Mucosa of stomach (tissue), 1 donor: ENCODE data around the gene POLR2M.

Source experiments
- H3K27me3 ChIP-seq: one replicate; pipeline ENCODE4 v1.7.0; 2013; ENCODE audit warnings: mild to moderate bottlenecking, low read length; ENCODE audit not compliant: control insufficient read depth, insufficient read depth
- H3K36me3 ChIP-seq: one replicate; pipeline ENCODE4 v1.7.0; 2013; ENCODE audit warnings: low read length; ENCODE audit not compliant: control insufficient read depth, insufficient read depth
- H3K4me1 ChIP-seq: one replicate; pipeline ENCODE4 v1.7.0; 2013; ENCODE audit warnings: mild to moderate bottlenecking, low read length; ENCODE audit not compliant: control insufficient read depth, insufficient read depth
- H3K4me3 ChIP-seq: one replicate; pipeline ENCODE4 v1.7.0; 2013; ENCODE audit warnings: low read length
- H3K9ac ChIP-seq: one replicate; pipeline ENCODE4 v1.7.0; 2013; ENCODE audit warnings: mild to moderate bottlenecking, low read length, moderate library complexity
- H3K9me3 ChIP-seq: one replicate; pipeline ENCODE4 v1.7.0; 2013; ENCODE audit warnings: mild to moderate bottlenecking, low read length, moderate library complexity; ENCODE audit not compliant: control insufficient read depth
- donor health status: Pancreatic carcinoma.

The POLR2M gene

DNA sequence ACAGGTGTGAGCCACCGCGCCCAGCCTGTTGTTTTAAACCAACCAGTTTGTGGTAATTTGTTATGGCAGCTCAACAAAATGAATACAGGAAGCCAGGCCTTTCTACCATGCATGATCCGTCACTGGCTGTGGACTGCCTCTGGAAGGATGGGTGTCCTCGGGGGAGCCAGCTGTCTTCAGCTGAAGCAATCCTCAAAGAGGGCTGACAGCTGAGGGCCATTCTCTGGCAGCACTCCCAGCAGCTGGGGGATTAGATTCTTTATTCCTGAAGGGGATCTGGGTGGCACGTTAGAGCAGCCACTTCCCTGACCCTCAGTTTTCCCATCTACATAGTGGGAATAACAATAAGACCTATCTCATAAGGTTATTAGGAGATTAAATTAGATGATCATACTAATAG, 24.4 kb downstream of the POLR2M start:
- Histone ChIP-seq H3K4me3 (no peak overlapping the region), H3K36me3 (no peaks in the 10 kb centered on the region), H3K9ac (no peak overlapping the region), H3K4me1 (no peaks in the 10 kb centered on the region), H3K9me3 (no peaks in the 10 kb centered on the region), H3K27me3 (no peaks in the 10 kb centered on the region)

DNA sequence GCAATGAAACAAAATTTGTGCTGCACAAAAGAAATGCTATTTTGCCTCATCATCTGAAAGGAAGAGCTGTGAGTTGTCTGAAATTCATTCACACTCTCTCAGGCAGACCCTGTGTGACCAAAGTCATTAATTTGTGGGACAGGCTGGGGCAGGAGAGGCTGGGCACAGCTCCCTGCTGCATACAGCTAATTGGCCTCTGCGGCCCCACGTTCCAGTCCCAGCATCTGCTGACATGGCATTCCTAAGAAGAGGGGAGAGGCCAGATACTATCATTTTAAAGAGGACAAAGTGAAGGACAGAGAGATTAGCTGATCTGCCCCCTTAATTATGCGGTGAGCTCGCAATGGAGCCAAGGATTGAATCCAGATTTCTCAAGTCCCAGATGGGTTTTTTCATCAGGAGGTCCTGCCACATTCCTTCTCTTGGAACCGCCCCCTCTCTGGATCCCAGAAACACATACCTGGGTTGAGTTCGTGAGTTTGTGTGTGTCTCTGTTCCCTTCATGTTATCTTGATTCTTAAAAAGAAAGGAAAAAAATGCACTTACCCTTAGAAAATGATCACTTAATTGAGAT, 25.1 kb downstream of the POLR2M start:
- Histone ChIP-seq H3K27me3 (no peaks in the 10 kb centered on the region), H3K4me3 (no peak overlapping the region), H3K36me3 (no peaks in the 10 kb centered on the region), H3K4me1 (no peaks in the 10 kb centered on the region), H3K9ac (no peak overlapping the region), H3K9me3 (no peaks in the 10 kb centered on the region)

DNA sequence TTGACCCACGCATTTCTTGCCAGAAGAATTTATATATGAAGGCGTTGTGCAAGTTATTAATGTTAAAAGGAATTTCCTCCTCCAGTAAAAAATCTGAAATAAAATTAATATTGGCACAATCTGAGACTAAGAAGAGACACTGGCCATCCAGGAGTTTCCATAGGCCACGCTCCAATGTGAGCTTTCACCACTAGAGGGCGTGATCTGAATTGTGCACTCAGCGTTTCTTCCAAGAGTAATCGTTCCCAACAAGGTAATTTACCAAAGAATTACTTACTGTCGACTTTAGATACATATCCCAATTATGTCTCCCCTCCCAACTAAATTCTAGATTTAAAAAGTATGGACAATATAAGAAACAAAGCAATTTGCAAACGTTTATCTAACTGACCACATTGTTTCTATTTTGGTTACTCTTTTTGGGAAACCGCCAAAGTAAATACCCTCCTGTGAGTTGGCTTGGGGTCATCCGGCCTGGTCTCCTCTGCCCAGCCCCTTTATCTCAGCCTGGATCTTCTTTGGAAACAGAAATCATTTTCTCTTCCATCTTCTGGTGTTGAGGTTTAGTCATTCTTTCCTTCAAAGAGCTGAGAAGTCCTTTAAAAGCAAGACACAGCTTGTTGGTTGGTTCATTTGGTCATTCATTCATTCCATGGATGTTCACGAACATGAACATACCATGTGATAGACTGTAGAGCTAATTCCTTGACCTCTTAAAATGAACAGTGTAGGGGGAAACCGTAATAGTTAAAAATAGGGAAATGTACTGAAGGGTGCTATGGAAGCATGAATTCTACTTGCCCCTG, 26.2 kb downstream of the POLR2M start:
- Histone ChIP-seq H3K27me3 (no peaks in the 10 kb centered on the region), H3K4me1 (no peaks in the 10 kb centered on the region), H3K36me3 (no peaks in the 10 kb centered on the region), H3K9ac (no peak overlapping the region), H3K4me3 (no peak overlapping the region), H3K9me3 (no peaks in the 10 kb centered on the region)

DNA sequence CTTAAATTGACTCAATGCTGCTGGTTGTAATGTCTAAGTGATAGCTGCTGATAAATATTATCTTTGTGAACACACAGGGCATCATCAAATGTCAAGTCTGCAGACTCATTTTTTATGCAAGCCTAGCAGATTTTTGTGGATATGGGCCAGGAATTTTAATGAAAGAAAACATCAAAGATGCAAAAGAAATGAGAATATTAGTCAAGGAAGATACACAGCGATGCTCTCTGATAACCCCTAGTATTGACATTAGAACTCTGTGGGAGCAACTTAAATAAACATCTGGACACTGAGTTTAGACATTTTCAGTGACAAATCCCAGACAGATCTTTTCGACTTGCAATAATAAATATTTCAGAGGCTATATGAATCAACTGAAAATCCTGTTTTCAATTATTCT, 28.3 kb downstream of the POLR2M start:
- Histone ChIP-seq H3K4me3 (no peak overlapping the region), H3K27me3 (no peaks in the 10 kb centered on the region), H3K9me3 (no peaks in the 10 kb centered on the region), H3K36me3 (no peaks in the 10 kb centered on the region), H3K4me1 (no peaks in the 10 kb centered on the region), H3K9ac (no peak overlapping the region)

DNA sequence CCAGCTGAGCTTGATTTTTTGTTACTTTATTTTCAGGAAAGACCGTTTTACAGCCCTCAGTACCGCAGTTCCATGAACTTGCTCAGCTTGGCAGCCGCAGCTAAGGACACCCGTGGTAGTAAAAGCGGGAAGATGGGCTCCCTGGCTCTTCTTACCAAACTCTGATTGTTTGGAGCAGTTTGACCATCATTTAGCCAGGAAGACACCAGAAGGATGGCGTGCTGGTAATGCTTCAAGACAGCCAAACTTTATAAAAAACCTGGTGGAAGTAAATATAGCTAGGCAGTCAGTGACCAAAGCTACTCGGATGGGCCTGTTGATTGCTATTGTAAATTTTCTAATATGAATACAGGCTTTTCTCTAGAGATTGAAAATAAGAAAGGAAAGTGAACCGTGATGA, 28.9 kb downstream of the POLR2M start:
- Histone ChIP-seq H3K4me3 (no peak overlapping the region), H3K36me3 (no peaks in the 10 kb centered on the region), H3K27me3 (no peaks in the 10 kb centered on the region), H3K4me1 (no peaks in the 10 kb centered on the region), H3K9me3 (no peaks in the 10 kb centered on the region), H3K9ac (no peak overlapping the region)

DNA sequence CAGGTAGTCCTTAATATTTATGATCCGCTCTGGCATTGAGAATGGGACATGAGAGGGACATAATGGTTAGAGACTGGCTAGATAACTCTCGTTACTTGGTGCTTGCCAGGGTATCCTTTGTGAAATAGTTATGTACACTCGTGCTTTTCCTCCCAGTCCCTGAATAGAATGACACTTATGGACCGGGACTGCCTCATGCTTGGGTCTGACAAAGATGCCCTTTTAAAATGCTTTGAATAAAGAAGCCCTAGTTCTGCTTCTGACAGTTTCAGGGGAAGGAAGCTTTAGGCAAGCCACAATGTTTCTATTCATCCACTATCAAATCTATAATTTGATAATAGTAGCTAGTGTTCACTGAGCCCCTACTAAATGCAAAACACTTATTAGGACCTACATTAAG, 29.4 kb downstream of the POLR2M start:
- no peak overlapping the region for H3K9ac ChIP-seq
- H3K4me3 ChIP-seq: no peak overlapping the region
- H3K36me3 ChIP-seq: no peaks in the 10 kb centered on the region
- H3K27me3 ChIP-seq: no peaks in the 10 kb centered on the region
- H3K4me1 ChIP-seq: no peaks in the 10 kb centered on the region
- H3K9me3 ChIP-seq: no peaks in the 10 kb centered on the region

DNA sequence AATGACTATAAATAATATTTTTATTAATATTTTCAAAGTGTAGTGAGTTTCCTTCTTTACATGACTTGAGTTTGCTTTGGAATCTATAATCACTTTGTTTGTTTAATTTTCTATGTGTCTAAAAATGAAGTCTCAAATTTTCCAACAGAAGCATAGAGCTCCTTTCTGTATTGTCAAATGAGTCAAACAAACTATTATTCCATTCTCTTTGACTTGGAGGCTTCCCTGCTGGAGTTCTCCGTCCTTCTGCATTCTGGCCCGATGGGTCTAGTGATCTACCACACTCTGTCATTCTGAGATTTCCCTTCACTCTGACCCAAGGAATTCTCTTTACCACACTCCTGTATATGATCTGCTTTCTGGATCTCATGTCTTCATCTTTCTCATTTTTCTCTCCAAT, 30.1 kb downstream of the POLR2M start:
- no peaks in the 10 kb centered on the region for H3K4me1 ChIP-seq
- H3K9me3 ChIP-seq: no peaks in the 10 kb centered on the region
- no peaks in the 10 kb centered on the region for H3K27me3 ChIP-seq
- no peak overlapping the region for H3K4me3 ChIP-seq
- no peak overlapping the region for H3K9ac ChIP-seq
- H3K36me3 ChIP-seq: no peaks in the 10 kb centered on the region

DNA sequence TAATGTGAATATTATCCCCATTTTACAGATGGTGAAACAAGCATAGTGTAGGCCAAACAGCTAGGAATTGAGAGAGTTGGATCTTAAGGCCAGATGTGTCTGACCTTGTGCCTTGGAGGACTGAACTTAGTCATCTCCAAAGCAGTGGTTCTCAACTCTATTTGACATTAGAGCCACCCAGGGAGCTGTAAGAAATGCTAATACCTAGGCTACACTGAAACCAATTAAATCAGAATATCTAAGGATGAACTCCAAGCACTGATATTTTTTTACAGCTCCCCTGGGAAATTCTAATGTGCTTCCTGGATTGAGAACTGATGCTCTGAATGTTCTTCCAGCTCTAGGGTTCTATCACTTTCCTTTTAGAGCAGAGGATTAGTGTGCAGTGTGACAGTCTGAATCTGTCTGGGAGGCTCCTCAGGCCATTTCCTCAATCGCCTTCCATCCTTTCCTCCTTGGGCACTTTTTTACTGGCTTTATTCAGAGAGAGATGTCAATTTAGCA, 32.3 kb downstream of the POLR2M start:
- Histone ChIP-seq H3K36me3 (no peaks in the 10 kb centered on the region), H3K9me3 (no peaks in the 10 kb centered on the region), H3K9ac (no peak overlapping the region), H3K4me3 (no peak overlapping the region), H3K27me3 (no peaks in the 10 kb centered on the region), H3K4me1 (no peaks in the 10 kb centered on the region)

DNA sequence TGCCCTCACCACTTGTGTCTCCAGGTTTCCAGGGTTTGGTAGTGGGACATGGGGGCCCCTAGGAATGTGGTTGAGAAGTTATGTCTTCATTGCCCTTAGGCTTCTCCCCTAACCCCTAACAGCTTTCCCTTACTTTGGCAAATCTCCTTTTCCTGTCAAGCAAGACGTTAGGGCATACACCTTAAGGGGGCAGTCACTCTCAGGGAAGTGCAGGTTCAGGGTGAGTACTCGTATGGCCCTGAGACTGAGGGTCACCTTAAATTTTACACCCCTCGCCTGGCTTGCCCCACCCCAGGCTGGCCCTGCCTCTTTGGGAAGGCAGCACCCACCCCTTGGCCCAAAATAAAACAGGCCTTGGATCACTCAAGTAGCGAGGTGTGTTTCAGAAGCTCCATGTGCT, 33.5 kb downstream of the POLR2M start:
- Histone ChIP-seq H3K9ac (no peak overlapping the region), H3K36me3 (no peaks in the 10 kb centered on the region), H3K4me1 (no peaks in the 10 kb centered on the region), H3K27me3 (no peaks in the 10 kb centered on the region), H3K9me3 (no peaks in the 10 kb centered on the region), H3K4me3 (no peak overlapping the region)

DNA sequence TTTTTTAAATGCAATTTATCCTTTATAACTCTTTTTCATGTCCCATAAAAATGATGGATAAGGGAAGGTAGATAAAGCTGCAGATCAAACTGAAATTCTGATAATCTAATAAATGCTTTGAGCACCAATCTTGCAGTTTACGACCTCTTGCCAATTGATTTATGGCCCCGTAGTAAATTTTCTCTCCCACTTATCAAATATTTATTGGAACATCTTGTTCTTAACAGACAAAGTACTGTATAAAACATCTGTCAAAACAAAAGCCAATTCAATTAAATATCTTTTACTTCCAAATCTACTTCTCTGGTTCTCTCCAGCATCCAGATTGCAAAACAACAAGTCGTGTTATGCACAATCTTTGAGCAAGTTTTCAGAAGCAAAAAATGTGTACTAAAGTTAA, 34.6 kb downstream of the POLR2M start:
- no peaks in the 10 kb centered on the region for H3K36me3 ChIP-seq
- H3K4me3 ChIP-seq: no peak overlapping the region
- H3K9ac ChIP-seq: no peak overlapping the region
- no peaks in the 10 kb centered on the region for H3K9me3 ChIP-seq
- no peaks in the 10 kb centered on the region for H3K27me3 ChIP-seq
- H3K4me1 ChIP-seq: no peaks in the 10 kb centered on the region

DNA sequence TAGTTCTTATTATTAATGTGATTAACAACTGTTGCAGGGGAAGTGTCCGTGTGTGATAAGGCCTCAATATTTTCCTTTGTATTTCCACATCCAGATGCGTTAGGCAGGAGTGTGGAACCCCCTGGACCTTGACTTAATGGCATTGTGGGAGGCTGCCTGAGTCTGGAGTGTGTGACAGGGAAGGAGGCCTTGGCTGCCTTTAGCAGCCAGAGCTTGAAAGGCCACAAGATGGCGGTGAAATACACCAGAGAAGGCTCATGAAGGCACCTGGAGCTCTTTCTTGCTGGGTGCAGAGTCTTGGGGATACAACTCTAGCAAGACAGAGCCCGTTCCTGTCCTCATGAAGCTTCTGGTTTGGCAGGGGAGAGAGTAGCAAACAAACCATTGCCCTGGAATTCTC, 36.9 kb downstream of the POLR2M start:
- no peaks in the 10 kb centered on the region for H3K36me3 ChIP-seq
- H3K9me3 ChIP-seq: no peaks in the 10 kb centered on the region
- H3K9ac ChIP-seq: no peak overlapping the region
- H3K4me1 ChIP-seq: peaks cover 10% of the 10 kb centered on the region
- no peak overlapping the region for H3K4me3 ChIP-seq
- H3K27me3 ChIP-seq: no peaks in the 10 kb centered on the region

DNA sequence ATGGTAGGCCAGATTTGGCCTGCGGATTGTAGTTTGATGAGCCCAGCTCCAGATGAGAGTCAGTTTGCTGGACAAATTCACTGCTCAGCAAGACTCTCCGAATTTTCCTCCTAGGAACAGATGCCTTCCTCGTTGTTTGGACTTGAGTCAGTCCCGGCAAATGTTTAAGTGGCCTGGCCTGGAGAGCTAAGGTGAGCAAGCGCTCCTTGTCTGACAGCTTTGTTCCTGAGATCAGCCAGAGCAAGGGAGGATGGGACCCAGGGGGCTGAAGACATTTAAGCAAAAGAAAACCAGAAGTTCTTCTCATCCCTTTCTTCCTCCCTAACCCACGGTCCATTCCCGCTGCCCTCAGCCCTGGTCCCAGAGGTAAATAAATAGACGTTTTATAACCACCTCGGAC, 40.3 kb downstream of the POLR2M start:
- peaks cover 10% of the 10 kb centered on the region for H3K4me1 ChIP-seq
- no peaks in the 10 kb centered on the region for H3K9me3 ChIP-seq
- peak overlapping the region; percentile 54 for H3K9ac ChIP-seq
- no peaks in the 10 kb centered on the region for H3K36me3 ChIP-seq
- peak overlapping the region; percentile 9 for H3K4me3 ChIP-seq
- no peaks in the 10 kb centered on the region for H3K27me3 ChIP-seq
